ENCODE results near the gene CEP57L1. TPM values are rescaled to one million over a fixed set of nuclear protein-coding genes. Genes with fewer than 3 reads are reported as not detected.
"Not testable (repeated sequence)": the region's sequence is repeated elsewhere in the genome, so short reads cannot be mapped to it uniquely, and the experiment has no call there.

Gene CEP57L1
- total RNA-seq, 4 donors from 2014 or later: 10.3 to 18.8 (median 13.8) TPM

- H3K27ac ChIP-seq: no peak overlapping the region
- H3K4me1 ChIP-seq: no peaks in the 10 kb centered on the region
- no peak overlapping the region for H3K4me3 ChIP-seq
- no peaks in the 10 kb centered on the region for H3K9me3 ChIP-seq
- DNase-seq (ENCODE audit: low spot score in 2 of 2): no peak
- TF ChIP-seq POLR2A (IDR thresholded peaks at IDR 0.05) (no peak), POLR2AphosphoS5 (IDR thresholded peaks at IDR 0.05) (no peak), EP300 (IDR thresholded peaks at IDR 0.05) (no peak)
- TF ChIP-seq, protein P1, sequence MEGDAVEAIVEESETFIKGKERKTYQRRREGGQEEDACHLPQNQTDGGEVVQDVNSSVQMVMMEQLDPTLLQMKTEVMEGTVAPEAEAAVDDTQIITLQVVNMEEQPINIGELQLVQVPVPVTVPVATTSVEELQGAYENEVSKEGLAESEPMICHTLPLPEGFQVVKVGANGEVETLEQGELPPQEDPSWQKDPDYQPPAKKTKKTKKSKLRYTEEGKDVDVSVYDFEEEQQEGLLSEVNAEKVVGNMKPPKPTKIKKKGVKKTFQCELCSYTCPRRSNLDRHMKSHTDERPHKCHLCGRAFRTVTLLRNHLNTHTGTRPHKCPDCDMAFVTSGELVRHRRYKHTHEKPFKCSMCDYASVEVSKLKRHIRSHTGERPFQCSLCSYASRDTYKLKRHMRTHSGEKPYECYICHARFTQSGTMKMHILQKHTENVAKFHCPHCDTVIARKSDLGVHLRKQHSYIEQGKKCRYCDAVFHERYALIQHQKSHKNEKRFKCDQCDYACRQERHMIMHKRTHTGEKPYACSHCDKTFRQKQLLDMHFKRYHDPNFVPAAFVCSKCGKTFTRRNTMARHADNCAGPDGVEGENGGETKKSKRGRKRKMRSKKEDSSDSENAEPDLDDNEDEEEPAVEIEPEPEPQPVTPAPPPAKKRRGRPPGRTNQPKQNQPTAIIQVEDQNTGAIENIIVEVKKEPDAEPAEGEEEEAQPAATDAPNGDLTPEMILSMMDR (IDR thresholded peaks at IDR 0.05): no peak
- no peaks in the 10 kb centered on the region for H3K27me3 ChIP-seq
- H3K36me3 ChIP-seq: no peaks in the 10 kb centered on the region
Observed at GRCh38 chr6:109103942-109104341, 8.6 kb downstream of the CEP57L1 start.

DNA sequence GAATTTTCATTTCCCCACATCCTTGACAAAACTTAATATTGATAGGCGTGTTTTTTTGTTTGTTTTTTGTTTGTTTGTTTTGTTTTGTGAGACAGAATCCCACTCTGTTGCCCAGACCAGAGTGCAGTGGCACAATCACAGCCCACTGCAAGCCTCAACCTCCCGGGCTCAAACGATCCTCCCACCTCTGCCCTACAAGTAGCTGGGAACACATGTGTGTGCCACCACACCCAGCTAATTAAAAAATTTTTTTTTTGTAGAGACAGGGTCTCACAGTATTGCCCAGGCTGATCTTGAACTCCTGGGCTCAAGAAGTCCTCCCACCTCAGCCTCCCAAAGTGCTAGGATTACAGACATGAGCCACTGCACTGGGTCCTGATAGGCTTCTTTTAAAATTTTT, 9.2 kb downstream of the CEP57L1 start:
- Histone ChIP-seq H3K27me3 (no peaks in the 10 kb centered on the region), H3K4me3 (no peak overlapping the region), H3K9me3 (no peaks in the 10 kb centered on the region), H3K4me1 (no peaks in the 10 kb centered on the region), H3K36me3 (no peaks in the 10 kb centered on the region), H3K27ac (no peak overlapping the region)
- TF ChIP-seq POLR2AphosphoS5 (IDR thresholded peaks at IDR 0.05) (no peak), EP300 (IDR thresholded peaks at IDR 0.05) (no peak), POLR2A (IDR thresholded peaks at IDR 0.05) (no peak)
- TF ChIP-seq, protein P1 (IDR thresholded peaks at IDR 0.05): no peak
- DNase-seq (ENCODE audit: low spot score in 2 of 2): no peak
- 87% methylated on average over 3 of the region's 3 CpGs for WGBS

DNA sequence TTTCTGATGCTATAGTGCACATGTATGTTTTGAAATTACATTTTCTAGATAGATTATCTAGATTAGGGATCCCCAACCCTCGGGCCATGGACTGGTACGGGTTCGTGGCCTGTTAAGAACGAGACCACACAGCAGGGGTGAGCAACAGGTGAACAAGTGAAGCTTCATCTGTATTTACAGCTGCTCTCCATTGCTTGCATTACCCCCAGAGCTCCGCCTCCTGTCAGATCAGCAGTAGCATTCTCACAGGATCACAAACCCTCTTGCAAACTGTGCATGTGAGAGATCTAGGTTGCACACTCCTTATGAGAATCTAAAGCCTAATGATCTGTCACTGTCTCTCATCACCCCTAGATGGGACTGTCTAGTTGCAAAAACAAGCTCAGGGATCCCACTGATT, 10.4 kb downstream of the CEP57L1 start:
- no peak overlapping the region for H3K4me3 ChIP-seq
- H3K27me3 ChIP-seq: no peaks in the 10 kb centered on the region
- TF ChIP-seq POLR2A (IDR thresholded peaks at IDR 0.05) (no peak), POLR2AphosphoS5 (IDR thresholded peaks at IDR 0.05) (no peak), EP300 (IDR thresholded peaks at IDR 0.05) (no peak)
- TF ChIP-seq, protein P1 (IDR thresholded peaks at IDR 0.05): no peak
- 85% methylated on average over 5 of the region's 5 CpGs for WGBS
- H3K36me3 ChIP-seq: no peaks in the 10 kb centered on the region
- H3K27ac ChIP-seq: no peak overlapping the region
- H3K9me3 ChIP-seq: no peaks in the 10 kb centered on the region
- no peak for DNase-seq (ENCODE audit: low spot score in 2 of 2)
- H3K4me1 ChIP-seq: no peaks in the 10 kb centered on the region

GRCh38 chr6:109109663-109110062, 14.4 kb downstream of the CEP57L1 start:
- not testable (repeated sequence) for H3K4me3 ChIP-seq; H3K27me3 ChIP-seq; H3K36me3 ChIP-seq; H3K4me1 ChIP-seq; DNase-seq (ENCODE audit: low spot score in 2 of 2); H3K9me3 ChIP-seq; H3K27ac ChIP-seq
- 95% methylated on average over 8 of the region's 8 CpGs for WGBS

GRCh38 chr6:109112663-109113062, 17.4 kb downstream of the CEP57L1 start:
- WGBS: 96% methylated on average over 3 of the region's 3 CpGs
- not testable (repeated sequence) for H3K9me3 ChIP-seq

GRCh38 chr6:109117346-109118035, 22.2 kb downstream of the CEP57L1 start:
- Histone ChIP-seq H3K9me3 (no peaks in the 10 kb centered on the region), H3K27ac (no peak overlapping the region), H3K27me3 (no peaks in the 10 kb centered on the region), H3K4me3 (no peak overlapping the region), H3K4me1 (peaks cover 40% of the 10 kb centered on the region), H3K36me3 (no peaks in the 10 kb centered on the region)
- DNase-seq (ENCODE audit: low spot score in 2 of 2): no peak
- 50% methylated on average over 5 of the region's 5 CpGs for WGBS
- no peak for TF ChIP-seq POLR2A (IDR thresholded peaks at IDR 0.05)
- no peak for TF ChIP-seq POLR2AphosphoS5 (IDR thresholded peaks at IDR 0.05)
- no peak for TF ChIP-seq EP300 (IDR thresholded peaks at IDR 0.05)
- TF ChIP-seq, protein P1 (IDR thresholded peaks at IDR 0.05): no peak

More at GRCh38 chr6:109112663-109113062, 17.4 kb downstream of the CEP57L1 start:
- H3K27me3 ChIP-seq; H3K27ac ChIP-seq; DNase-seq (ENCODE audit: low spot score in 2 of 2); H3K4me3 ChIP-seq; H3K36me3 ChIP-seq: not testable (repeated sequence)
- H3K4me1 ChIP-seq: peaks cover 11% of the 10 kb centered on the region

Measured in suprapubic skin (tissue), 4 donors.